H9 (cell line): ENCODE data around the gene HAUS7. TPM values are rescaled to one million over a fixed set of nuclear protein-coding genes. Genes with fewer than 3 reads are reported as not detected.

Experiments
- DNase-seq: peaks from one replicate; pipeline ENCODE4 v3.0.0-alpha.2; 2017
- H2AFZ ChIP-seq: one replicate; pipeline ENCODE4 v1.6.1; 2013; ENCODE audit warnings: mild to moderate bottlenecking, low read length, control low read depth, moderate library complexity
- H2AK5ac ChIP-seq: 2 replicates; pipeline ENCODE4 v1.6.1; 2013; ENCODE audit warnings: low read length, control low read depth, mixed read lengths; ENCODE audit not compliant: insufficient read length
- H2BK120ac ChIP-seq: one replicate; pipeline ENCODE4 v1.6.1; 2013; ENCODE audit warnings: low read depth, mild to moderate bottlenecking, low read length, control low read depth, inconsistent platforms; ENCODE audit not compliant: poor library complexity, severe bottlenecking
- H2BK12ac ChIP-seq: 2 replicates; pipeline ENCODE4 v1.6.1; 2013; ENCODE audit warnings: low read length, control low read depth, mixed read lengths, low read depth; ENCODE audit not compliant: insufficient read length
- H2BK15ac ChIP-seq: 2 replicates; pipeline ENCODE4 v1.6.1; 2013; ENCODE audit warnings: low read depth, low read length, control low read depth
- H2BK20ac ChIP-seq: one replicate; pipeline ENCODE4 v1.6.1; 2013; ENCODE audit warnings: low read depth, mild to moderate bottlenecking, low read length, control low read depth, inconsistent platforms; ENCODE audit not compliant: poor library complexity, severe bottlenecking
- H2BK5ac ChIP-seq: 2 replicates; pipeline ENCODE4 v1.6.1; 2013; ENCODE audit warnings: low read length, control low read depth, mixed read lengths; ENCODE audit not compliant: insufficient read length
- H3K14ac ChIP-seq: 2 replicates; pipeline ENCODE4 v1.6.1; 2013; ENCODE audit warnings: low read length, control low read depth; ENCODE audit not compliant: insufficient read depth
- H3K18ac ChIP-seq: 2 replicates; pipeline ENCODE4 v1.6.1; 2013; ENCODE audit warnings: low read depth, mild to moderate bottlenecking, mixed read lengths, low read length, control low read depth; ENCODE audit not compliant: insufficient read length
- H3K23ac ChIP-seq: 2 replicates; pipeline ENCODE4 v1.6.1; 2013; ENCODE audit warnings: low read length, control low read depth, mixed read lengths, low read depth; ENCODE audit not compliant: insufficient read length
- H3K23me2 ChIP-seq: 2 replicates; pipeline ENCODE4 v1.6.1; 2013; ENCODE audit warnings: low read depth, mild to moderate bottlenecking, mixed read lengths, low read length, control low read depth; ENCODE audit not compliant: insufficient read length, poor library complexity, severe bottlenecking
- H3K27ac ChIP-seq: 2 replicates; pipeline ENCODE4 v1.5.1; 2013; ENCODE audit warnings: low read length, control low read depth, mixed read lengths, low read depth; ENCODE audit not compliant: insufficient read length
- H3K27me3 ChIP-seq: 2 replicates; pipeline ENCODE4 v1.6.1; 2013; ENCODE audit warnings: low read length, control low read depth, inconsistent platforms; ENCODE audit not compliant: insufficient read depth
- H3K4ac ChIP-seq: 2 replicates; pipeline ENCODE4 v1.6.1; 2013; ENCODE audit warnings: low read depth, mild to moderate bottlenecking, control low read depth, inconsistent platforms, low read length, moderate library complexity
- H3K4me1 ChIP-seq: 2 replicates; pipeline ENCODE4 v1.6.1; 2013; ENCODE audit warnings: low read length, control low read depth, inconsistent platforms; ENCODE audit not compliant: insufficient read depth
- H3K4me2 ChIP-seq: 2 replicates; pipeline ENCODE4 v1.6.1; 2013; ENCODE audit warnings: low read length, control low read depth, mixed read lengths; ENCODE audit not compliant: insufficient read length, insufficient read depth
- H3K56ac ChIP-seq: 2 replicates; pipeline ENCODE4 v1.6.1; 2013; ENCODE audit warnings: low read depth, mild to moderate bottlenecking, mixed read lengths, low read length, control low read depth; ENCODE audit not compliant: insufficient read length
- H3K79me1 ChIP-seq: 2 replicates; pipeline ENCODE4 v1.6.1; 2013; ENCODE audit warnings: low read depth, mild to moderate bottlenecking, moderate library complexity, low read length, control low read depth, inconsistent platforms; ENCODE audit not compliant: insufficient read depth, poor library complexity, severe bottlenecking
- H3K79me2 ChIP-seq: 2 replicates; pipeline ENCODE4 v1.6.1; 2013; ENCODE audit warnings: low read length, control low read depth, inconsistent platforms; ENCODE audit not compliant: insufficient read depth
- H3K9ac ChIP-seq: 2 replicates; pipeline ENCODE4 v1.6.1; 2013; ENCODE audit warnings: low read length, control low read depth, mixed read lengths; ENCODE audit not compliant: insufficient read length; ENCODE audit errors: extremely low read depth
- H3K9me3 ChIP-seq: one replicate; pipeline ENCODE4 v1.6.1; 2013; ENCODE audit warnings: low read depth, low read length, inconsistent platforms; ENCODE audit not compliant: control insufficient read depth
- H3T11ph ChIP-seq: one replicate; pipeline ENCODE4 v1.6.1; 2013; ENCODE audit warnings: mild to moderate bottlenecking, low read length, control low read depth, inconsistent platforms
- H4K20me1 ChIP-seq: one replicate; pipeline ENCODE4 v1.6.1; 2013; ENCODE audit not compliant: control insufficient read depth, insufficient read length, insufficient read depth
- H4K5ac ChIP-seq: 2 replicates; pipeline ENCODE4 v1.6.1; 2013; ENCODE audit warnings: low read depth, mild to moderate bottlenecking, mixed read lengths, low read length, control low read depth; ENCODE audit not compliant: insufficient read length
- H4K8ac ChIP-seq: replicated peaks from 2 replicates; pipeline ENCODE4 v1.6.1; 2013; ENCODE audit warnings: low read length, control low read depth, mixed read lengths, low read depth; ENCODE audit not compliant: insufficient read length
- H4K91ac ChIP-seq: 2 replicates; pipeline ENCODE4 v1.6.1; 2013; ENCODE audit warnings: low read depth, mild to moderate bottlenecking, moderate library complexity, mixed read lengths, low read length, control low read depth; ENCODE audit not compliant: insufficient read length
- H3K27ac Mint-ChIP-seq, 3 experiments: 2 replicates in 2 of 3; 3 replicates in 1 of 3; pipeline ENCODE4 v1.8.0; 2020 to 2021; ENCODE audit warnings: mixed read lengths in 3 of 3, mild to moderate bottlenecking in 1 of 3, moderate library complexity in 1 of 3
- H3K27me3 Mint-ChIP-seq: 2 replicates; pipeline ENCODE4 v1.8.0; 2021; ENCODE audit warnings: low read depth, mild to moderate bottlenecking, moderate library complexity, mixed read lengths
- H3K36me3 Mint-ChIP-seq, 3 experiments: 2 replicates in 2 of 3; 3 replicates in 1 of 3; pipeline ENCODE4 v1.8.0; 2020 to 2021; ENCODE audit warnings: low read depth in 3 of 3, mixed read lengths in 3 of 3; ENCODE audit not compliant: insufficient read depth in 1 of 3
- H3K4me1 Mint-ChIP-seq, 2 experiments: 2 replicates each; pipeline ENCODE4 v1.8.0; 2020; ENCODE audit warnings: mixed read lengths in 2 of 2
- H3K4me3 Mint-ChIP-seq, 2 experiments: 2 replicates in 1 of 2; 3 replicates in 1 of 2; pipeline ENCODE4 v1.8.0; 2020 to 2021; ENCODE audit warnings: mild to moderate bottlenecking in 2 of 2, mixed read lengths in 2 of 2, moderate library complexity in 1 of 2
- H3K9me3 Mint-ChIP-seq, 2 experiments: 2 replicates in 1 of 2; 3 replicates in 1 of 2; pipeline ENCODE4 v1.8.0; 2020; ENCODE audit warnings: mild to moderate bottlenecking in 2 of 2, mixed read lengths in 2 of 2, moderate library complexity in 1 of 2
- CTCF ChIP-seq: fragments of 200-600 bp; sonication (generic); conservative IDR thresholded peaks from 3 replicates; pipeline ENCODE4 v1.8.0; 2021; ENCODE audit warnings: antibody characterized with exemption, mild to moderate bottlenecking
- WGBS: extraction: QIAGEN DNeasy Blood & Tissue Kit; methylation state at CpG from one replicate; pipeline ENCODE4 v1.1.7; 2013; ENCODE audit warnings: missing lambda C conversion rate, low lambda C conversion rate, mixed read lengths; ENCODE audit not compliant: insufficient read length; ENCODE audit errors: extremely low coverage; 5-methylcytosine and 5-hydroxymethylcytosine counted together
- total RNA-seq: library from RNA; stranded (reverse); gene quantifications from 2 replicates; pipeline ENCODE4 v1.2.1, GENCODE V29; 2021

The HAUS7 gene
- total RNA-seq, 1 experiment from 2014 or later: 45.3 TPM

- Histone ChIP-seq H3K23me2 (no peaks in the 10 kb centered on the region), H3K27ac (no peak overlapping the region), H2BK12ac (no peak overlapping the region), H3K56ac (no peak overlapping the region), H3K18ac (no peak overlapping the region), H3K27me3 (no peaks in the 10 kb centered on the region), H3K79me2 (no peaks in the 10 kb centered on the region), H3K4ac (no peak overlapping the region), H2AFZ (no peak overlapping the region), H2AK5ac (no peak overlapping the region), H2BK20ac (no peak overlapping the region), H3K4me2 (no peak overlapping the region), H4K8ac (no peak overlapping the region), H3K14ac (no peak overlapping the region; the same call in 1 of the 2 replicates), H4K20me1 (no peaks in the 10 kb centered on the region), H3T11ph (no peak overlapping the region), H4K5ac (no peak overlapping the region), H4K91ac (no peak overlapping the region), H3K9me3 (peaks cover 14% of the 10 kb centered on the region), H3K79me1 (no peaks in the 10 kb centered on the region), H2BK5ac (no peak overlapping the region), H3K9ac (no peak overlapping the region), H3K4me1 (no peaks in the 10 kb centered on the region), H2BK15ac (no peak overlapping the region), H3K23ac (no peak overlapping the region), H2BK120ac (no peak overlapping the region)
- no peak for DNase-seq
- H3K27ac Mint-ChIP-seq: no peak overlapping the region
- H3K27me3 Mint-ChIP-seq: no peaks in the 10 kb centered on the region; the same call in none of the 2 replicates
- TF ChIP-seq CTCF: no peak
- H3K4me1 Mint-ChIP-seq: peaks cover 0 to 2% of the 10 kb centered on the region in 2 experiments; a peak in 1 of 4 replicates
- no CpG with 5 or more reads among the region's 10 CpGs for WGBS
- no peak overlapping the region for H3K4me3 Mint-ChIP-seq
- H3K36me3 Mint-ChIP-seq: peaks cover 0 to 4% (median 0%) of the 10 kb centered on the region in 3 experiments; a peak in 1 of 7 replicates
- H3K9me3 Mint-ChIP-seq: peaks cover 28 to 47% of the 10 kb centered on the region in 2 experiments
Observed at GRCh38 chrX:153486171-153486570, 15.8 kb upstream of the HAUS7 start.
